Panc1 (cell line): Measurements from ENCODE around the gene SRPRA. TPM values are rescaled to one million over a fixed set of nuclear protein-coding genes. Genes with fewer than 3 reads are reported as not detected.

ENCODE experiments used
- ATAC-seq: fragments of 200-7000 bp; cut with Tn5 transposase; 2 replicates; pipeline ENCODE4 v1.9.1; 2020; ENCODE audit warnings: mild to moderate bottlenecking, moderate library complexity
- BruUV-seq: library from RNA; stranded (reverse); fragments of 400-500 nt; replicated peaks from 2 replicates; lab custom pipeline; 2021; lab: Mats Ljungman, UMichigan
- CTCF ChIA-PET: fragments of 300-600 bp; sonication (Branson Sonifier 250); formaldehyde crosslinking; loops from one replicate; lab custom pipeline; 2022; ENCODE audit warnings: antibody characterized with exemption; lab: Charles Lee
- POLR2A ChIA-PET: fragments of 300-600 bp; sonication (Branson Sonifier 250); formaldehyde crosslinking; loops from one replicate; lab custom pipeline; 2022; ENCODE audit warnings: antibody characterized with exemption; lab: Charles Lee
- DNase-seq: peaks from one replicate; pipeline ENCODE4 v3.0.0-alpha.2; 2010; ENCODE audit warnings: low read depth, low spot score
- H3K27ac ChIP-seq: 2 replicates; pipeline ENCODE4 v1.5.1; 2011; ENCODE audit warnings: mild to moderate bottlenecking, low read length, inconsistent platforms
- H3K27me3 ChIP-seq: fragments of 200-500 bp; sonication (Bioruptor generic); 2 replicates; pipeline ENCODE4 v1.6.0; 2014; ENCODE audit warnings: low read length, inconsistent platforms; ENCODE audit not compliant: control insufficient read depth, insufficient read depth
- H3K36me3 ChIP-seq: fragments of 200-500 bp; sonication (Bioruptor generic); 2 replicates; pipeline ENCODE4 v1.5.1; 2014; ENCODE audit warnings: inconsistent platforms, mild to moderate bottlenecking, low read length, moderate library complexity; ENCODE audit not compliant: control insufficient read depth, insufficient read depth
- H3K4me1 ChIP-seq: 2 replicates; pipeline ENCODE4 v1.5.1; 2011; ENCODE audit warnings: inconsistent platforms, mild to moderate bottlenecking, low read length, moderate library complexity; ENCODE audit not compliant: control insufficient read depth, insufficient read depth
- H3K4me3 ChIP-seq, 2 experiments: 2 replicates each; pipeline ENCODE4 v1.5.1; 2011 to 2012; ENCODE audit warnings: low read depth in 2 of 2, low read length in 2 of 2, mild to moderate bottlenecking in 2 of 2, inconsistent platforms in 1 of 2, moderate library complexity in 1 of 2
- H3K9me3 ChIP-seq: fragments of 200-500 bp; sonication (Bioruptor generic); 2 replicates; pipeline ENCODE4 v1.5.1; 2014; ENCODE audit warnings: low read depth, mild to moderate bottlenecking, inconsistent platforms, low read length, moderate library complexity; ENCODE audit not compliant: control insufficient read depth, insufficient read depth
- CTCF ChIP-seq: fragments of 450-650 bp; IDR thresholded peaks from 2 replicates; pipeline ENCODE4 v1.5.1; 2017; ENCODE audit warnings: mild to moderate bottlenecking
- POLR2AphosphoS5 ChIP-seq: IDR thresholded peaks from 2 replicates; pipeline ENCODE4 v1.6.1; 2012; ENCODE audit warnings: mild to moderate bottlenecking, low read depth, low read length, moderate library complexity
- REST ChIP-seq, 2 experiments: IDR thresholded peaks; 2 replicates each; pipeline ENCODE4 v1.6.1; 2011 to 2012; ENCODE audit warnings: low read depth in 2 of 2, control low read depth in 1 of 2, low read length in 1 of 2, mild to moderate bottlenecking in 1 of 2, moderate library complexity in 1 of 2; ENCODE audit not compliant: insufficient read depth in 1 of 2
- SIN3A ChIP-seq: IDR thresholded peaks from 2 replicates; pipeline ENCODE4 v1.6.1; 2012; ENCODE audit warnings: low read depth, mild to moderate bottlenecking, low read length, moderate library complexity, borderline replicate concordance; ENCODE audit not compliant: insufficient read depth
- TCF7L2 ChIP-seq: IDR thresholded peaks from 2 replicates; pipeline ENCODE4 v1.6.1; 2011; ENCODE audit warnings: mild to moderate bottlenecking, low read depth, low read length, inconsistent platforms
- in situ Hi-C: cut with HindIII; loops from 2 replicates; pipeline ENCODE4 v1.10.0; 2016; ENCODE audit warnings: low sequenced_read_pairs, low pct_unique_long_range_greater_than_20kb
- intact Hi-C: fragments of 100-400 bp; cut with micrococcal nuclease; formaldehyde crosslinking; loops from one replicate; pipeline ENCODE4 v1.10.0; 2022; ENCODE audit not compliant: unreplicated experiment
- total RNA-seq: library from RNA; stranded (reverse); gene quantifications from one replicate; pipeline ENCODE4 v1.2.1, GENCODE V29; 2021; ENCODE audit not compliant: unreplicated experiment

SRPRA gene
- total RNA-seq, 1 experiment from 2014 or later: 149 TPM

GRCh38 chr11:126225295-126225665, 43.4 kb downstream of the SRPRA start:
- H3K36me3 ChIP-seq: no peaks in the 10 kb centered on the region
- ChIA-PET CTCF (interaction anchor here (0.6 kb wide), 1 partner anchor 12 kb away, joined by 6 read pairs; no protein-coding TSS in a partner anchor), POLR2A (no interaction called here)
- no peaks in the 10 kb centered on the region for H3K9me3 ChIP-seq
- no peak overlapping the region for H3K4me3 ChIP-seq
- no peaks in the 10 kb centered on the region for H3K4me1 ChIP-seq
- H3K27me3 ChIP-seq: no peaks in the 10 kb centered on the region
- in situ Hi-C loops: no loop called here
- intact Hi-C loops: no loop called here
- TF ChIP-seq CTCF (no peak), POLR2AphosphoS5 (no peak), REST (IDR thresholded peaks at IDR 0.05; ENCODE audit: insufficient read depth in 1 of 2, low read depth in 2 of 2, low read length in 1 of 2) (no peak), SIN3A (no peak), TCF7L2 (no peak)
- no peak overlapping the region for H3K27ac ChIP-seq
- DNase-seq: no peak
- no TSS peak for BruUV-seq
- ATAC-seq: no peak

GRCh38 chr11:126224647-126225294, 43.9 kb downstream of the SRPRA start:
- CTCF ChIA-PET: no interaction called here
- Histone ChIP-seq H3K27ac (no peak overlapping the region), H3K4me3 (no peak overlapping the region), H3K36me3 (no peaks in the 10 kb centered on the region), H3K27me3 (no peaks in the 10 kb centered on the region), H3K4me1 (no peaks in the 10 kb centered on the region), H3K9me3 (no peaks in the 10 kb centered on the region)
- ATAC-seq (no peak), DNase-seq (no peak)
- no TSS peak for BruUV-seq
- in situ Hi-C loops: loop anchor here (25.0 kb wide), 1 partner anchor 287 kb away; the partner anchor contains the start of gene VSIG10L2
- POLR2A ChIA-PET: no interaction called here
- TF ChIP-seq REST (IDR thresholded peaks at IDR 0.05; ENCODE audit: insufficient read depth in 1 of 2, low read depth in 2 of 2, low read length in 1 of 2) (no peak), TCF7L2 (no peak), POLR2AphosphoS5 (no peak), CTCF (no peak), SIN3A (no peak)
- intact Hi-C loops: no loop called here
